ENCODE measurements around the gene HAX1. TPM values are rescaled to one million over a fixed set of nuclear protein-coding genes. Genes with fewer than 3 reads are reported as not detected.
A peak's percentile ranks its signal among the peaks of the same experiment; 100 is the strongest.
"Not testable (repeated sequence)": the region's sequence is repeated elsewhere in the genome, so short reads cannot be mapped to it uniquely, and the experiment has no call there.

Gene HAX1
- polyA plus RNA-seq (ENCODE audit: insufficient read length in 10 of 10): 10 to 100 TPM; 61.4 to 78.2 (median 69.1) TPM
- long read RNA-seq, donor 1, transcript HAX1-201 (7 exons, 1,227 nt): major isoform, 27 of 29 reads
- long read RNA-seq, donor 1, partial matches to known transcripts: 0 of 29 reads
- long read RNA-seq, donor 1, other reads (novel, unspliced or antisense): 0 of 29 reads
- long read RNA-seq, donor 2, transcript HAX1-201 (7 exons, 1,227 nt): major isoform, 21 of 24 reads
- long read RNA-seq, donor 2, partial matches to known transcripts: 0 of 24 reads
- long read RNA-seq, donor 2, other reads (novel, unspliced or antisense): 0 of 24 reads
- long read RNA-seq, donor 3: 0 reads
- long read RNA-seq, donor 4, transcript HAX1-201 (7 exons, 1,227 nt): major isoform, 23 of 25 reads
- long read RNA-seq, donor 4, partial matches to known transcripts: 0 of 25 reads
- long read RNA-seq, donor 4, other reads (novel, unspliced or antisense): 0 of 25 reads
- long read RNA-seq, donor 5, transcript HAX1-201 (7 exons, 1,227 nt): major isoform, 23 of 45 reads
- long read RNA-seq, donor 5, partial matches to known transcripts: 20 of 45 reads
- long read RNA-seq, donor 5, other reads (novel, unspliced or antisense): 0 of 45 reads
- long read RNA-seq, donor 6, transcript HAX1-201 (7 exons, 1,227 nt): major isoform, 26 of 27 reads
- long read RNA-seq, donor 6, partial matches to known transcripts: 0 of 27 reads
- long read RNA-seq, donor 6, other reads (novel, unspliced or antisense): 0 of 27 reads
- long read RNA-seq, donor 7, transcript HAX1-201 (7 exons, 1,227 nt): major isoform, 22 of 25 reads
- long read RNA-seq, donor 7, partial matches to known transcripts: 0 of 25 reads
- long read RNA-seq, donor 7, other reads (novel, unspliced or antisense): 0 of 25 reads
- long read RNA-seq, donor 8, transcript HAX1-201 (7 exons, 1,227 nt): major isoform, 9 of 11 reads
- long read RNA-seq, donor 8, partial matches to known transcripts: 0 of 11 reads
- long read RNA-seq, donor 8, other reads (novel, unspliced or antisense): 0 of 11 reads
- long read RNA-seq, donor 9, partial matches to known transcripts: 0 of 4 reads
- long read RNA-seq, donor 9, other reads (novel, unspliced or antisense): 0 of 4 reads

DNA sequence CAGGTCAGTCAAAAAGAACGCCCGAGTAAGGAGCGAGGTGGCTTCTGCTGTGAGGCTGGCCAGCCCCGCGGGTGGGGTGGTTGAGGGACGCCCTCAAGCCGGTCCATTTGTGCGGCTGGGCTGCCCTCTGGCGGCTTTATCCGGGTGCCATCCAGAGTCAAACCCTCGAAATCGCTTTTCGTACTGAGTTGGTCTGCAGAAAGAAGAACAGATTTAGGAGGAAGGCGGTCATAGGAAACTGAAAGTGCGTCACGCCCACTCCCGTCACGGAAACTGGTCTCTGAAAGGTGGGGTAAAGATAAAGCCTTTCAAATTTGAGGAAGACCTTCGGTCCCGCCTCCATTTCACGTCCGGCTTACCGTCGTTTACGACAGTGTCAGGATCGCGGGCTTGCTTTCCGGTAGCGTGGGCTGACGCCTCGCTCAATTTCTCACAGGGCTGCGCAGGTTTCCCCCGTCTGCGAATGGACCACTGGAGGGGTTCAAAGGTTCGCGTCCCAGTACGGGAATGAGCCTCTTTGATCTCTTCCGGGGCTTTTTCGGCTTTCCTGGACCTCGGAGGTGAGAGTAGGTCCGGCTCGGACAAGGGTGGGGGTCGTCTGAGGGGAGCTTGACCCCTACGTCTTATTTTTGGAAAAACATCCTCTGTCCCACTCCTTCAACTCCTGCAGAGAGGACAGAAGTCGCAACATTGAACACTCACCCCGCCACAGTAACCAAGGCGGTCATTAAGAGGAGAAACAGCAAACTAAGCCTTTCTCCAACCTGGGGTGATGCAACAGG, at the start of gene HAX1:
TSS of gene HAX1 (plus strand) at position 413 of the 782 bp plus-strand sequence. CDS start at position 508, 95 bp downstream.
- peak; percentile 95 to 97 (median 96) for DNase-seq

DNA sequence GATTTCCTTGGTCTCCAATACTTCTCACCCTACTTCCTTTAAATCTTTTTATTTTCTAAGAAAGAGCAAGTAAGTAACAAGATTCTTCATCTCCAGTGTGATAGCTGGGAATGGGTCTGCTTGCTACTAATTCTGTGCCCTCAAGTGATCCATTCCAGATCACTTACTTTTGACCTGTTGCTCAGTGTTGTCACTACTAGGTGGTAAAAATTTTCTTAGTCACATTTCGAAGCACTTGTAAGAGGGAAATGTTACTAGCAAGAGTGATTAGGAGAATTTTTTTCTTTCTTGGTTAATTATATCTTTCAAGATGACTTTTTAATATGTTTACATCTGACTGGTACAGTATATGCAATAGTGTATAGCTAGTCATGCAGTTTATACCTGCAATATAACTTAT, 49.5 kb upstream of the HAX1 start:
- no peak for DNase-seq

- no peak for DNase-seq
Measured at GRCh38 chr1:154223621-154224020, 48.8 kb upstream of the HAX1 start.

GRCh38 chr1:154225370-154225769, 47.1 kb upstream of the HAX1 start:
- DNase-seq: no peak

DNA sequence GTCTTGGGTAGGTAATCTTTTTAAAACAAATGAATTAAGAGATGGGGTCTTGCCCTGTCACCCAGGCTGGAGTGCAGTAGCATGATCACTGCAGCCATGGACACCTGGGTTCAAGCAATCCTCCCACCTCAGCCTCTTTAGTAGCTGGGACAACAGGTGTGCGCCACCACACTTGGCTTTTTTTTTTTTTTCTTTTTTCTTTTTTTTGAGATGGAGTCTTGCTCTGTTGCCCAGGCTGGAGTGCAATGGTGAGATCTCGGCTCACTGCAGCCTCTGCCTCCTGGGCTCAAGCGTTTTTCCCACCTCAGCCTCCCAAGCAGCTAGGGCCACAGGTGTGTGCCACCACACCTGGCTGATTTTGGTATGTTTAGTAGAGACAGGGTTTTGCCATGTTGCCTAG, 41.3 kb upstream of the HAX1 start:
- not testable (repeated sequence) for DNase-seq

- not testable (repeated sequence) for DNase-seq
Measured at GRCh38 chr1:154233127-154233526, 39.3 kb upstream of the HAX1 start.

- DNase-seq: no peak
Measured at GRCh38 chr1:154236855-154237254, 35.6 kb upstream of the HAX1 start.

GRCh38 chr1:154237435-154237834, 35.0 kb upstream of the HAX1 start:
- DNase-seq: no peak

DNA sequence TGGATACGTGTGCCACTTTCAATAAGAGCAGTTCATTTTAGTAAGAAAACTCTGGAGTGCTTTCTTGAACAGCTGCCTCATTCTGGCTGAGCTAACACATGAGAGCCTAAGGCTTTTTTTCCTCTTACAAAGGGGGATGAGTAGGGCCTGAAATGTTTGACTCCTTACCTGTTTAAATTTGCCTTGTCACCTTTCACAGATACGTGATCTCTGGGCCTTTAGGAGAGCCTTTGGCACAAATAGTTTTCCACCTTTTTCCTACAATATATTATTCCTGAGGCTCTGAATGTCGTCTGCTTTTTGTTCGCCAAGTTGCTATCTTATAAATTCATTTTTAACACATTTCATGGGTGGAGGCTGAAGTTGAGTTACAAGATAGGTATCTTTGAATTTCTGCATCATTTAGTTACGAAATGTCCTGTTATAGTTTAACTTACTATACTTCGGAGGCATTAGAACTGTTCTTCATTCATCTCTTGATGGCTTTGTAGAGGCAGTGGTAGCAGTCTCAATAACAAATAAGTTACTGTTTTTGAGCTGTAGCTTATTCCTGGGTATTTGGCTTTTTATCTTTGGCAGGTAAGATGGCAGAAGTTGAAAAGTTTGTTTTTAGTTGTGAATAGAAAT, 34.4 kb upstream of the HAX1 start:
- no peak for DNase-seq

GRCh38 chr1:154239491-154239890, 32.9 kb upstream of the HAX1 start:
- no peak for DNase-seq

GRCh38 chr1:154240294-154240833, 32.1 kb upstream of the HAX1 start:
- no peak for DNase-seq

DNA sequence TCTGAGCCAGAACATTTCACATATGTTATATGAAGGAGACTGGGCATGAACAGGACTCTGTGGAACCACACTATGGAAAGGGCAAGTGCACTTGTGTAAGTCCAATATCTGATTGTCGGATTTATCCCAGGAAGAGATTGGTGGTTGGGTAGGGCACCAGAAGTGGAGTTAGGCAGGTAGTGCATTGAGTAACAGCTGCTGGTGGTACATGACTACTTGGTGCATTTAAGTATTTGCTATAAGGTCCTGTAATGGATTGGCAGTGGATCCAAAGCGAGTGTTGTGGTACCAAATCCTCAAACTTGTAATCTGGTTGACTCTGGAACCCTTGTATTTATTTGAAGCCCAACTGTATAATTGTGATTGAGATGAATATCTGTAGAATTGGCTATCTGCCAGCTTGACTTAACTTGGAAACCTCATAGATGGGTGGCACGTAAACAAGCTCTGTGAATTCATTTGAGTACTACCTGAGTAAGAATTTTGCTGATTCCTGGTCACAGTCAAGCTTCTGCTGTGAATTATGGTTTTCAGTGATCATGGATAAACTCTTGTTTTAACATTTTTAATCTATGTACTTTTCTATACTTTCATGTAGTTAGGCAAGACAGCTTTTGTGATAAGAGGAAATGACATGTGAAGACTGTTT, 30.6 kb upstream of the HAX1 start:
- no peak for DNase-seq

DNA sequence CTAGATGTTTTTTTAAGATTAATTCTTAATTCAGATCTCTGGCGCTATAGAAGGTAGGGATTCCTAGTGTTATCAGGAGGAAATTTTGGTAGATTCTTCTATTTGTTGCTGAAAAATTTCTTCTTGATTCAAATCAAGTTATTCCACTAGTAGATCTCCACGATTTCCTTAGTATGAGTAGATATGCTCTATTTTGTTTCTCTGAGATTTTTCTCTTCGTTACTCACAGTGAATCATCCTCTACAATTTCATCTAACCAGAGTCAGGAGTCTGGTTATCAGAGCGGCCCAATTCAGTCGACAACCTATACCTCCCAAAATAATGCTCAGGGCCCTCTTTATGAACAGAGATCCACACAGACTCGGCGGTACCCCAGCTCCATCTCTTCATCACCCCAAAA, 18.8 kb upstream of the HAX1 start:
- DNase-seq: no peak

DNA sequence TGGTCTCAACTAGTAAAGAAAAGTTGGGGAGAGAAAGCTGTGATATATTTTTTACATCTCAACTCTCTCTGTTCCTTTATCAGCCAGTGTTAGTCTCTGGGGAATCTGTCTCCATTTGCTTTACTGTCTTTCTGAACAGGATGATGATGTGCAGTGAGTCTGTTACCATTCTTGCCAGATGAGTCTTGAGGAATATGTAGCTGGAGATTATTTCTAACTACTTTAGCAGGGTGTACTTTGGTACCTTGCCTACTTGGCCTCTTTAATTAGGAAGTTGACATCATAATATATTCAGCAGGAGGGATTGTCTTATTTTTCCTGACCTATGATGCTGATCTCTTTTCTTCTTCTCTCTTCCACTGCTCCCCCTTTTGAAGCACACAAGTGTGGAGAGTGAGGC, 15.7 kb upstream of the HAX1 start:
- peak in 2 of 3 donors; percentile 16 to 18 for DNase-seq

- DNase-seq: no peak
Measured at GRCh38 chr1:154258784-154259183, 13.6 kb upstream of the HAX1 start.

GRCh38 chr1:154260127-154260526, 12.3 kb upstream of the HAX1 start:
- no peak for DNase-seq

- no peak for DNase-seq
Measured at GRCh38 chr1:154263465-154264332, 8.7 kb upstream of the HAX1 start.

GRCh38 chr1:154264454-154264853, 8.0 kb upstream of the HAX1 start:
- no peak for DNase-seq

- no peak for DNase-seq
Measured at GRCh38 chr1:154265586-154265985, 6.8 kb upstream of the HAX1 start.
